Neural cell (in vitro differentiated cells): Measurements from ENCODE around the gene ZNF331. TPM values are rescaled to one million over a fixed set of nuclear protein-coding genes. Genes with fewer than 3 reads are reported as not detected.

Source experiments
- H2AFZ ChIP-seq: fragments of 200-600, 300-800 bp; sonication (generic), shearing (Covaris generic); 2 replicates; pipeline ENCODE4 v1.6.0; 2014; ENCODE audit warnings: low read depth, mild to moderate bottlenecking, antibody characterized with exemption, low read length, moderate library complexity
- H3F3A ChIP-seq: fragments of 200-600 bp; shearing (Covaris generic); 2 replicates; pipeline ENCODE4 v1.6.1; 2016; ENCODE audit warnings: mild to moderate bottlenecking, moderate library complexity, mixed read lengths, antibody characterized with exemption, low read length; ENCODE audit not compliant: insufficient read depth, poor library complexity, severe bottlenecking
- H3K27ac ChIP-seq: fragments of 200-600, 300-800 bp; sonication (generic), shearing (Covaris generic); 2 replicates; pipeline ENCODE4 v1.5.1; 2014; ENCODE audit warnings: mild to moderate bottlenecking, low read length, moderate library complexity
- H3K27me3 ChIP-seq: fragments of 300-800, 200-600 bp; sonication (generic), shearing (Covaris generic); 2 replicates; pipeline ENCODE4 v1.6.0; 2014; ENCODE audit warnings: mild to moderate bottlenecking, low read depth, low read length, moderate library complexity; ENCODE audit not compliant: insufficient read depth
- H3K36me3 ChIP-seq: fragments of 300-800, 200-600 bp; sonication (generic), shearing (Covaris generic); 2 replicates; pipeline ENCODE4 v1.5.1; 2014; ENCODE audit warnings: mild to moderate bottlenecking, antibody characterized with exemption, low read length, moderate library complexity; ENCODE audit not compliant: insufficient read depth
- H3K4me2 ChIP-seq: fragments of 300-800, 200-600 bp; sonication (generic), shearing (Covaris generic); 2 replicates; pipeline ENCODE4 v1.6.0; 2014; ENCODE audit warnings: mild to moderate bottlenecking, low read length
- H3K4me3 ChIP-seq: fragments of 300-800, 200-600 bp; sonication (generic), shearing (Covaris generic); 2 replicates; pipeline ENCODE4 v1.5.1; 2014; ENCODE audit warnings: mild to moderate bottlenecking, low read length, moderate library complexity
- H3K79me2 ChIP-seq: fragments of 200-600 bp; shearing (Covaris generic); replicated peaks from 2 replicates; pipeline ENCODE4 v1.6.0; 2014; ENCODE audit warnings: mild to moderate bottlenecking, low read length, moderate library complexity; ENCODE audit not compliant: insufficient read depth
- H3K9ac ChIP-seq: fragments of 300-800, 200-600 bp; sonication (generic), shearing (Covaris generic); 2 replicates; pipeline ENCODE4 v1.6.1; 2016; ENCODE audit warnings: mild to moderate bottlenecking, low read length, mixed read lengths
- H3K9me2 ChIP-seq: fragments of 200-600 bp; shearing (Covaris generic); 2 replicates; pipeline ENCODE4 v1.6.1; 2016; ENCODE audit warnings: mild to moderate bottlenecking, low read length, mixed read lengths; ENCODE audit not compliant: insufficient read depth
- H3K9me3 ChIP-seq: fragments of 200-600, 300-800 bp; sonication (generic), shearing (Covaris generic); 2 replicates; pipeline ENCODE4 v1.6.1; 2016; ENCODE audit warnings: mild to moderate bottlenecking, mixed run types, low read length, moderate library complexity, mixed read lengths
- H4K20me1 ChIP-seq: fragments of 200-600 bp; shearing (Covaris generic); 2 replicates; pipeline ENCODE4 v1.6.1; 2016; ENCODE audit warnings: mild to moderate bottlenecking, mixed run types; ENCODE audit not compliant: insufficient read depth
- EP300 ChIP-seq: fragments of 450-650 bp; conservative IDR thresholded peaks from 2 replicates; pipeline ENCODE4 v1.6.1; 2014; ENCODE audit warnings: antibody characterized with exemption, mild to moderate bottlenecking, moderate library complexity; ENCODE audit not compliant: poor library complexity, severe bottlenecking
- EZH2 ChIP-seq: fragments of 200-600, 300-800 bp; shearing (Covaris generic), sonication (generic); IDR thresholded peaks from 2 replicates; pipeline ENCODE4 v1.6.1; 2014; ENCODE audit warnings: antibody characterized with exemption, low read length, borderline replicate concordance, mild to moderate bottlenecking; ENCODE audit not compliant: insufficient read depth, poor library complexity, severe bottlenecking
- MXI1 ChIP-seq: fragments of 450-650 bp; conservative IDR thresholded peaks from 2 replicates; pipeline ENCODE4 v1.6.1; 2014; ENCODE audit warnings: antibody characterized with exemption, mild to moderate bottlenecking; ENCODE audit not compliant: poor library complexity, severe bottlenecking
- RAD21 ChIP-seq: fragments of 450-650 bp; conservative IDR thresholded peaks from 2 replicates; pipeline ENCODE4 v1.6.1; 2014; ENCODE audit warnings: antibody characterized with exemption, mild to moderate bottlenecking, moderate library complexity
- SMC3 ChIP-seq: fragments of 450-650 bp; conservative IDR thresholded peaks from 2 replicates; pipeline ENCODE4 v1.6.1; 2014; ENCODE audit warnings: antibody characterized with exemption, mild to moderate bottlenecking, moderate library complexity; ENCODE audit not compliant: poor library complexity
- TAF1 ChIP-seq: IDR thresholded peaks from 2 replicates; pipeline ENCODE4 v1.6.1; 2012; ENCODE audit warnings: low read depth
- polyA plus RNA-seq: library from polyadenylated mRNA; depleted of rRNA; stranded (reverse); fragments of >200 nt; gene quantifications from 2 replicates; pipeline ENCODE4 v1.2.3, GENCODE V29; 2014
- TF ChIP-seq, protein P1 (sequence below): fragments of 450-650 bp; IDR thresholded peaks from 2 replicates; pipeline ENCODE4 v1.5.1; 2014; ENCODE audit warnings: antibody characterized with exemption, mild to moderate bottlenecking, moderate library complexity; ENCODE audit not compliant: poor library complexity, severe bottlenecking
- TF ChIP-seq, protein P2 (sequence below): IDR thresholded peaks from 2 replicates; pipeline ENCODE4 v1.6.1; 2012; ENCODE audit warnings: borderline replicate concordance

ZNF331 gene
- polyA plus RNA-seq, 1 donor from 2014 or later, result 10.7 TPM

DNA sequence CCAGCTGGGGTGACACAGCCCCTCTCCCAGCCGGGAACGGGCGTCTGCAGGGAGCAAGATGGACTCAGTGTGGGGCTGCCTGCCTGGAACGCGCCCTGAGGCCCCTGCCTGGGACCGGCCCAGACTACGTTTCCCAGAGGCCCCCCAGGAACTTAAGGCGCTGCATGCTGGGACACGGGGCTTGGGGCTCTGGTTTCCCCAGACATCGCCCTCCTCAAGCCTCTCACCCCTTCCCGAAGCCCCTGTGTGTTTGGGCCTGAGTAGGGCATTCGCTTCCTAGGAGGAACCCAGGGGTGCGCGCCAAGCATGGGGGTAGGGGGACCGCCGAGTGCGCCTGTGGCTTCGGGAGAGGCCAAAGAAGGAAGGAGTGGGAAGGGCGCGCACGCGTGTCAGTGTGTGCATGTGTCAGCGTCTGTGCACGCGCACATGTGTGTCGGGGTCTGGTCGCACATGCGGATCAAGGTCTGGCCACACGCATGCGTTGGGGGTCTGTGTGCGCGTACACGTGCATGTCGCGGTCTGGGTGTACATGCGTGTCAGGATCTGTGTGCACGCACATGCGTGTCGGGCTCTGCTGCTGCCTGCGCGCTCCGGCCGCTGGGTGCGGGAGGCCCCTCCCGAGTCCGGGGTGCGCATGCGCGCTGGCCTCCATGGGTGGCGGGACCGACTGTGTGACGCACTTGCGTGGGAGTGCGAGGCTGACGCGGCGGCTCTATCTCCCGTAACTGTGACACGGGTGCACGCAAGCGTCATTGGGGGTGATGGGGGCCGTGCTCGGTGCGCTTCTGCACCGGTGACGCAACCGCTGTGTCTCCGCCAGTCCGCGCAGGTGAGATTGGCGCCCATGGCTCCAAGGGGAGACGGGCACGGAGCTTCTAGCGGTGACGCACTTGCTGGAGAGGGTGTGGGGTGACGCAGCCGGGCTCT is 16.2 kb downstream of the ZNF331 start:
- H3F3A ChIP-seq, result no peaks in the 10 kb centered on the region
- H3K4me2 ChIP-seq, result no peak overlapping the region
- no peaks in the 10 kb centered on the region for H3K27me3 ChIP-seq
- no peaks in the 10 kb centered on the region for H3K36me3 ChIP-seq
- TF ChIP-seq SMC3 (no peak), RAD21 (no peak), EZH2 (no peak), MXI1 (no peak)
- TF ChIP-seq, protein P1, sequence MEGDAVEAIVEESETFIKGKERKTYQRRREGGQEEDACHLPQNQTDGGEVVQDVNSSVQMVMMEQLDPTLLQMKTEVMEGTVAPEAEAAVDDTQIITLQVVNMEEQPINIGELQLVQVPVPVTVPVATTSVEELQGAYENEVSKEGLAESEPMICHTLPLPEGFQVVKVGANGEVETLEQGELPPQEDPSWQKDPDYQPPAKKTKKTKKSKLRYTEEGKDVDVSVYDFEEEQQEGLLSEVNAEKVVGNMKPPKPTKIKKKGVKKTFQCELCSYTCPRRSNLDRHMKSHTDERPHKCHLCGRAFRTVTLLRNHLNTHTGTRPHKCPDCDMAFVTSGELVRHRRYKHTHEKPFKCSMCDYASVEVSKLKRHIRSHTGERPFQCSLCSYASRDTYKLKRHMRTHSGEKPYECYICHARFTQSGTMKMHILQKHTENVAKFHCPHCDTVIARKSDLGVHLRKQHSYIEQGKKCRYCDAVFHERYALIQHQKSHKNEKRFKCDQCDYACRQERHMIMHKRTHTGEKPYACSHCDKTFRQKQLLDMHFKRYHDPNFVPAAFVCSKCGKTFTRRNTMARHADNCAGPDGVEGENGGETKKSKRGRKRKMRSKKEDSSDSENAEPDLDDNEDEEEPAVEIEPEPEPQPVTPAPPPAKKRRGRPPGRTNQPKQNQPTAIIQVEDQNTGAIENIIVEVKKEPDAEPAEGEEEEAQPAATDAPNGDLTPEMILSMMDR, result no peak
- H3K79me2 ChIP-seq, result no peaks in the 10 kb centered on the region
- H4K20me1 ChIP-seq, result no peaks in the 10 kb centered on the region
- no peak overlapping the region for H2AFZ ChIP-seq
- H3K4me3 ChIP-seq, result no peak overlapping the region
- H3K9me3 ChIP-seq, result no peaks in the 10 kb centered on the region
- H3K27ac ChIP-seq, result no peak overlapping the region
- no peak overlapping the region for H3K9ac ChIP-seq
- H3K9me2 ChIP-seq, result no peaks in the 10 kb centered on the region

DNA sequence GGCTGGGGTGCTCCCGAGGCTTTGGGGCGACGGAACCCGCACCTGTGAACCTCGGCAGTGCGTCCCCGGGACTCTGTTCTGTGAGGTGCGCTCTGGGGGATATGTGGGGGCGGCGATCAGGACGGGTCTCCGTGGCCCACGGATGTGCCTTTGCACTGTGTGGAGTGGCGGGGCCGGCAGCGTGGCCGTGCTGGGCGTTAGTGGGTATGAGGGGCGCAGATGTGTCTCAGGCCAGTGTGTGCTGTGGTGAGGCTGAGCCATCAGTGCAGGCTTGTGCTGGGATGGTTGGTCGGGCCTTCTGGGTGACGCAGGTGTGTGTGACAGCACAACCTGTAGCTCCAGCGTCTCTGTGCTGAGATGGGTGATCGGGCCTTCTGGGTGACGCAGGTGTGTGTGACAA is 16.9 kb downstream of the ZNF331 start:
- no peak overlapping the region for H3K4me3 ChIP-seq
- H3K79me2 ChIP-seq, result no peaks in the 10 kb centered on the region
- no peak overlapping the region for H2AFZ ChIP-seq
- no peaks in the 10 kb centered on the region for H3K27me3 ChIP-seq
- H3F3A ChIP-seq, result no peaks in the 10 kb centered on the region
- no peaks in the 10 kb centered on the region for H4K20me1 ChIP-seq
- TF ChIP-seq RAD21 (no peak), TAF1 (no peak), MXI1 (no peak), SMC3 (no peak), EZH2 (no peak), EP300 (no peak)
- TF ChIP-seq, protein P1, result no peak
- TF ChIP-seq, protein P2, sequence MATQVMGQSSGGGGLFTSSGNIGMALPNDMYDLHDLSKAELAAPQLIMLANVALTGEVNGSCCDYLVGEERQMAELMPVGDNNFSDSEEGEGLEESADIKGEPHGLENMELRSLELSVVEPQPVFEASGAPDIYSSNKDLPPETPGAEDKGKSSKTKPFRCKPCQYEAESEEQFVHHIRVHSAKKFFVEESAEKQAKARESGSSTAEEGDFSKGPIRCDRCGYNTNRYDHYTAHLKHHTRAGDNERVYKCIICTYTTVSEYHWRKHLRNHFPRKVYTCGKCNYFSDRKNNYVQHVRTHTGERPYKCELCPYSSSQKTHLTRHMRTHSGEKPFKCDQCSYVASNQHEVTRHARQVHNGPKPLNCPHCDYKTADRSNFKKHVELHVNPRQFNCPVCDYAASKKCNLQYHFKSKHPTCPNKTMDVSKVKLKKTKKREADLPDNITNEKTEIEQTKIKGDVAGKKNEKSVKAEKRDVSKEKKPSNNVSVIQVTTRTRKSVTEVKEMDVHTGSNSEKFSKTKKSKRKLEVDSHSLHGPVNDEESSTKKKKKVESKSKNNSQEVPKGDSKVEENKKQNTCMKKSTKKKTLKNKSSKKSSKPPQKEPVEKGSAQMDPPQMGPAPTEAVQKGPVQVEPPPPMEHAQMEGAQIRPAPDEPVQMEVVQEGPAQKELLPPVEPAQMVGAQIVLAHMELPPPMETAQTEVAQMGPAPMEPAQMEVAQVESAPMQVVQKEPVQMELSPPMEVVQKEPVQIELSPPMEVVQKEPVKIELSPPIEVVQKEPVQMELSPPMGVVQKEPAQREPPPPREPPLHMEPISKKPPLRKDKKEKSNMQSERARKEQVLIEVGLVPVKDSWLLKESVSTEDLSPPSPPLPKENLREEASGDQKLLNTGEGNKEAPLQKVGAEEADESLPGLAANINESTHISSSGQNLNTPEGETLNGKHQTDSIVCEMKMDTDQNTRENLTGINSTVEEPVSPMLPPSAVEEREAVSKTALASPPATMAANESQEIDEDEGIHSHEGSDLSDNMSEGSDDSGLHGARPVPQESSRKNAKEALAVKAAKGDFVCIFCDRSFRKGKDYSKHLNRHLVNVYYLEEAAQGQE, result no peak
- no peaks in the 10 kb centered on the region for H3K36me3 ChIP-seq
- H3K9me3 ChIP-seq, result no peaks in the 10 kb centered on the region
- no peak overlapping the region for H3K4me2 ChIP-seq
- H3K27ac ChIP-seq, result no peak overlapping the region
- no peak overlapping the region for H3K9ac ChIP-seq
- H3K9me2 ChIP-seq, result no peaks in the 10 kb centered on the region
